Myocyte (in vitro differentiated cells): ENCODE data around the gene ZFPM1. TPM values are rescaled to one million over a fixed set of nuclear protein-coding genes. Genes with fewer than 3 reads are reported as not detected.

ENCODE experiments used
- DNase-seq: peaks from one replicate; pipeline ENCODE4 v3.0.0-alpha.2; 2012; ENCODE audit warnings: low read depth
- microRNA-seq: library from miRNA; unstranded; fragments of <30 nt; microRNA quantifications from one replicate; pipeline ENCODE4, GENCODE V29; 2016
- total RNA-seq: library from RNA; depleted of rRNA; stranded (reverse); fragments of >200 nt; gene quantifications from 2 replicates; pipeline ENCODE4 v1.2.3, GENCODE V29; 2014

The ZFPM1 gene
- total RNA-seq, 1 donor from 2014 or later = 0.70 TPM

DNA sequence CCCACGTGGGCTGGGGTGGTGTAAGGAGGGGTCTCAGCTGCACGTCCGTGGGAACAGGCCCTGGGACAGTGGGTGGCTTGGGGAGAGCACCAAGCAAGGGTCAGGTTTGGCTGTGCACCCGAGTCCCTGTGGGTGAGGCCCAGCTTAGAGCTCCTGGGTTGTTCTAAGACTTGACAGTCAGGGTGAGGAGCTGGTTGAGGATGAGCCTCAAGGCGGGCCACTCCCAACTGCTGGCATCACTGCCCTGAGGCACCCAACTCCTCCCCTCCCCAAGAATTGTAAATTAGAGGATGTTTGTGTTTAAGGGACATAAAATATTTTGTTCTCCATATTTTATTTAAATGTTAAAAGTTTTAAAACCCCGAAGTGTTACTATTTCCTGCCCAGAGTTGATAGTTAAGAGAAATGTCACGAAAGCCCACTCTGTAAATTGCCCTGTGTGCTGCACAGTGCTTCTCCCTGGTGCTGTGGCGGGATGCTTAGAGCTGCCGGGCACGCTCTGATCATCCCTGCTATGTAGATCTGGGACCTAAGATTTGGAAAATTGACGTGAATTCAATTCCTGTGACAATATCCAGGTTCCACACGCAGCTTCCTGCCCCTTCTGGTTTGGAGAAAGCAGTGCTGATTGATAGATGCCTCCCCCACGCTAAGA lies 133.0 kb downstream of the ZFPM1 start:
- no peak for DNase-seq

Small RNAs within 50 kb of the gene (microRNA-seq; reads per million reads assigned to microRNA genes)
- not detected for gene MIR5189

Other genes with a start within 250 kb of the ZFPM1 start
- 1.5 and 2.7 TPM in 2 replicates for gene ZNF469, start 70.3 kb upstream of the ZFPM1 start, total RNA-seq
- gene ZC3H18, start 117.1 kb downstream of the ZFPM1 start, total RNA-seq = 10.4 and 13.4 TPM in 2 replicates
- not detected in 2 replicates for gene IL17C, start 185.3 kb downstream of the ZFPM1 start, total RNA-seq
- 0.26 and 1.0 TPM in 2 replicates for gene CYBA, start 197.8 kb downstream of the ZFPM1 start, total RNA-seq
- 55.8 and 177 TPM in 2 replicates for gene MVD, start 209.8 kb downstream of the ZFPM1 start, total RNA-seq
- gene SNAI3, start 233.2 kb downstream of the ZFPM1 start, total RNA-seq = 0.10 and 7.3 TPM in 2 replicates